ENCODE data around the gene AIFM1.

The AIFM1 gene

GRCh38 chrX:130085551-130086446 lies 79.8 kb downstream of the AIFM1 start:
- H3K4me3 ChIP-seq = no peak overlapping the region
- DNase-seq (ENCODE audit: low spot score) = no peak
- no peak for TF ChIP-seq CTCF (IDR thresholded peaks at IDR 0.05)
- H3K27ac ChIP-seq = peak overlapping the region in 1 of 2 donors; percentile 55

- no peak for TF ChIP-seq CTCF (IDR thresholded peaks at IDR 0.05)
- no peak overlapping the region for H3K4me3 ChIP-seq
- no peak for DNase-seq (ENCODE audit: low spot score)
Measured at GRCh38 chrX:130084631-130085237, 80.9 kb downstream of the AIFM1 start.

GRCh38 chrX:130083656-130084382 lies 81.8 kb downstream of the AIFM1 start:
- no peak overlapping the region for H3K4me3 ChIP-seq
- no peak for DNase-seq (ENCODE audit: low spot score)
- peak overlapping the region in 1 of 2 donors; percentile 55 for H3K27ac ChIP-seq

More at GRCh38 chrX:130084631-130085237, 80.9 kb downstream of the AIFM1 start:
- peak overlapping the region in 1 of 2 donors; percentile 55 for H3K27ac ChIP-seq

GRCh38 chrX:130083107-130083490 lies 82.5 kb downstream of the AIFM1 start:
- Histone ChIP-seq H3K4me3 (no peak overlapping the region), H3K27ac (peak overlapping the region in 1 of 2 donors; percentile 73)
- TF ChIP-seq CTCF (IDR thresholded peaks at IDR 0.05) = no peak
- DNase-seq (ENCODE audit: low spot score) = no peak

More at GRCh38 chrX:130083656-130084382, 81.8 kb downstream of the AIFM1 start:
- no peak for TF ChIP-seq CTCF (IDR thresholded peaks at IDR 0.05)

- Histone ChIP-seq H3K4me3 (peak overlapping the region; percentile 34), H3K27ac (peak overlapping the region in 1 of 2 donors; percentile 73)
- DNase-seq (ENCODE audit: low spot score) = no peak
- TF ChIP-seq CTCF (IDR thresholded peaks at IDR 0.05) = no peak
Measured at GRCh38 chrX:130082244-130083106, 83.2 kb downstream of the AIFM1 start.

GRCh38 chrX:130081421-130082045 lies 84.1 kb downstream of the AIFM1 start:
- no peak for TF ChIP-seq CTCF (IDR thresholded peaks at IDR 0.05)
- DNase-seq (ENCODE audit: low spot score) = no peak
- H3K4me3 ChIP-seq = no peak overlapping the region
- H3K27ac ChIP-seq = peak overlapping the region in 1 of 2 donors; percentile 73

Data from coronary artery (tissue), 2 donors.